Heart left ventricle (tissue), 13 donors: ENCODE results near the gene TCEANC2.

Experiments
- CTCF ChIP-seq, 12 donors: fragments of 200-600 bp; sonication (generic) in 4 of 12; IDR thresholded peaks; one replicate each; pipeline versions ENCODE4 v1.5.0 to v1.8.0; 2018 to 2022; ENCODE audit warnings: antibody characterized with exemption in 12 of 12, mild to moderate bottlenecking in 5 of 12
- POLR2A ChIP-seq, 2 donors: fragments of 450-650 bp; IDR thresholded peaks; one replicate each; pipeline ENCODE4 v1.6.1; 2017; ENCODE audit warnings: antibody characterized with exemption in 2 of 2, mild to moderate bottlenecking in 2 of 2, moderate library complexity in 2 of 2
- donor health status: ischemic (EF 13 %, LVEDD 7.1; RV severe dilation, severe dysfunction).
- donor health status: DM: no; HTN: yes; CAD: no.
- donor health status: DM: no; HTN: no; CAD: no.
- donor health status: ischemic (EF 25% LVEDD 6.9; RV normal size, moderate dysfunction).
- donor health status: ischemic (EF 25% LVEDD 5.7; RV mildly dilated, moderate dysfunction).
- donor health status: ischemic (EF 35%, LVEDD 5.7; RV mildly dilated, moderate dysfunction).
- donor health status: nonischemic (EF 11% LVEDD 7.7; RV severe dilation, severe dysfunction).
- donor health status: DM: yes; HTN: yes; CAD: no.
- donor health status: PGD.
- donor health status: ischemic (EF 29% LVEDD 5.4; RV normal size, mild dysfunction).
- donor health status: nonischemic (EF 23%, LVEDD 6.1; RV moderate dilation, normal function).

GRCh38 chr1:54124472-54124871 is 71.1 kb downstream of the TCEANC2 start:
- TF ChIP-seq POLR2A (IDR thresholded peaks at IDR 0.05), result no peak
- TF ChIP-seq CTCF (IDR thresholded peaks at IDR 0.05), result no peak
